Measurements from ENCODE around the gene PRICKLE1.

PRICKLE1 gene

GRCh38 chr12:42445891-42446290 lies 143.7 kb downstream of the PRICKLE1 start:
- no peak for DNase-seq

GRCh38 chr12:42444192-42444943 lies 145.2 kb downstream of the PRICKLE1 start:
- DNase-seq: no peak

GRCh38 chr12:42442888-42443287 lies 146.7 kb downstream of the PRICKLE1 start:
- no peak for DNase-seq

GRCh38 chr12:42442311-42442759 lies 147.2 kb downstream of the PRICKLE1 start:
- no peak for DNase-seq

- no peak for DNase-seq
Observed at GRCh38 chr12:42440608-42441007, 148.9 kb downstream of the PRICKLE1 start.

- no peak for DNase-seq
Observed at GRCh38 chr12:42432517-42433140, 156.9 kb downstream of the PRICKLE1 start.

GRCh38 chr12:42428850-42429249 lies 160.7 kb downstream of the PRICKLE1 start:
- DNase-seq: no peak

- no peak for DNase-seq
Observed at GRCh38 chr12:42426746-42427145, 162.8 kb downstream of the PRICKLE1 start.

- DNase-seq: no peak
Observed at GRCh38 chr12:42422785-42423184, 166.8 kb downstream of the PRICKLE1 start.

- no peak for DNase-seq
Observed at GRCh38 chr12:42421844-42422779, 167.4 kb downstream of the PRICKLE1 start.

- no peak for DNase-seq
Observed at GRCh38 chr12:42420395-42420794, 169.2 kb downstream of the PRICKLE1 start.

- DNase-seq: no peak
Observed at GRCh38 chr12:42410340-42410739, 179.2 kb downstream of the PRICKLE1 start.

GRCh38 chr12:42409471-42409870 lies 180.1 kb downstream of the PRICKLE1 start:
- DNase-seq: no peak

- no peak for DNase-seq
Observed at GRCh38 chr12:42407306-42407705, 182.2 kb downstream of the PRICKLE1 start.

All from 8988T (cell line).